ACC112 (cell line): Measurements from ENCODE around the gene KCNAB1.

ENCODE experiments used
- H2AFZ ChIP-seq: fragments of 200-600 bp; sonication (generic); one replicate; pipeline ENCODE4 v1.6.0; 2017; ENCODE audit warnings: antibody characterized with exemption, low read length; ENCODE audit not compliant: unreplicated experiment
- H3K27ac ChIP-seq: fragments of 200-600 bp; sonication (generic); 2 replicates; pipeline ENCODE4 v1.5.1; 2014; ENCODE audit warnings: low read depth, mild to moderate bottlenecking, antibody characterized with exemption, low read length, moderate library complexity
- H3K27me3 ChIP-seq: fragments of 200-600 bp; sonication (generic); 2 replicates; pipeline ENCODE4 v1.6.1; 2014; ENCODE audit warnings: mild to moderate bottlenecking, antibody characterized with exemption, low read length, moderate library complexity, mixed read lengths; ENCODE audit not compliant: insufficient read depth
- H3K36me3 ChIP-seq: fragments of 200-600 bp; sonication (generic); 2 replicates; pipeline ENCODE4 v1.6.1; 2016; ENCODE audit warnings: mild to moderate bottlenecking, antibody characterized with exemption, low read length, moderate library complexity, mixed read lengths; ENCODE audit not compliant: insufficient read depth
- H3K4me1 ChIP-seq: fragments of 200-600 bp; sonication (generic); one replicate; pipeline ENCODE4 v1.6.1; 2016; ENCODE audit warnings: low read length, mixed read lengths; ENCODE audit not compliant: insufficient read depth, unreplicated experiment, control insufficient read depth
- H3K4me3 ChIP-seq: fragments of 200-600 bp; sonication (generic); 2 replicates; pipeline ENCODE4 v1.5.1; 2014; ENCODE audit warnings: mild to moderate bottlenecking, low read depth, low read length
- H3K79me2 ChIP-seq: fragments of 200-600 bp; sonication (generic); one replicate; pipeline ENCODE4 v1.6.0; 2016; ENCODE audit warnings: low read length; ENCODE audit not compliant: control insufficient read depth, unreplicated experiment, insufficient read depth

KCNAB1 gene

GRCh38 chr3:156469456-156469855, 349.1 kb downstream of the KCNAB1 start:
- no peaks in the 10 kb centered on the region for H3K27me3 ChIP-seq
- H3K36me3 ChIP-seq, result no peaks in the 10 kb centered on the region
- H3K4me1 ChIP-seq, result no peaks in the 10 kb centered on the region
- no peaks in the 10 kb centered on the region for H3K79me2 ChIP-seq
- H2AFZ ChIP-seq, result no peak overlapping the region
- H3K4me3 ChIP-seq, result no peak overlapping the region
- H3K27ac ChIP-seq, result no peak overlapping the region

- Histone ChIP-seq H3K4me1 (no peaks in the 10 kb centered on the region), H3K36me3 (no peaks in the 10 kb centered on the region), H3K4me3 (no peak overlapping the region), H2AFZ (no peak overlapping the region), H3K27ac (no peak overlapping the region), H3K79me2 (no peaks in the 10 kb centered on the region), H3K27me3 (no peaks in the 10 kb centered on the region)
Measured at GRCh38 chr3:156471431-156471830, 351.1 kb downstream of the KCNAB1 start.

GRCh38 chr3:156472150-156472549, 351.8 kb downstream of the KCNAB1 start:
- Histone ChIP-seq H3K36me3 (no peaks in the 10 kb centered on the region), H3K27me3 (no peaks in the 10 kb centered on the region), H3K79me2 (no peaks in the 10 kb centered on the region), H3K27ac (no peak overlapping the region), H2AFZ (no peak overlapping the region), H3K4me1 (no peaks in the 10 kb centered on the region), H3K4me3 (no peak overlapping the region)

- Histone ChIP-seq H3K27me3 (no peaks in the 10 kb centered on the region), H3K4me1 (no peaks in the 10 kb centered on the region), H3K27ac (no peak overlapping the region), H3K79me2 (no peaks in the 10 kb centered on the region), H2AFZ (no peak overlapping the region), H3K4me3 (no peak overlapping the region), H3K36me3 (no peaks in the 10 kb centered on the region)
Measured at GRCh38 chr3:156472684-156473083, 352.3 kb downstream of the KCNAB1 start.

GRCh38 chr3:156473341-156473740, 353.0 kb downstream of the KCNAB1 start:
- H3K4me3 ChIP-seq, result no peak overlapping the region
- H3K79me2 ChIP-seq, result no peaks in the 10 kb centered on the region
- H3K36me3 ChIP-seq, result no peaks in the 10 kb centered on the region
- no peaks in the 10 kb centered on the region for H3K4me1 ChIP-seq
- H3K27me3 ChIP-seq, result no peaks in the 10 kb centered on the region
- H3K27ac ChIP-seq, result no peak overlapping the region
- no peak overlapping the region for H2AFZ ChIP-seq

- no peaks in the 10 kb centered on the region for H3K79me2 ChIP-seq
- H3K27me3 ChIP-seq, result no peaks in the 10 kb centered on the region
- no peak overlapping the region for H3K27ac ChIP-seq
- H2AFZ ChIP-seq, result no peak overlapping the region
- no peaks in the 10 kb centered on the region for H3K4me1 ChIP-seq
- H3K36me3 ChIP-seq, result no peaks in the 10 kb centered on the region
- no peak overlapping the region for H3K4me3 ChIP-seq
Measured at GRCh38 chr3:156474560-156475389, 354.4 kb downstream of the KCNAB1 start.

- no peak overlapping the region for H2AFZ ChIP-seq
- H3K36me3 ChIP-seq, result no peaks in the 10 kb centered on the region
- no peaks in the 10 kb centered on the region for H3K4me1 ChIP-seq
- no peaks in the 10 kb centered on the region for H3K79me2 ChIP-seq
- H3K4me3 ChIP-seq, result no peak overlapping the region
- H3K27me3 ChIP-seq, result no peaks in the 10 kb centered on the region
- no peak overlapping the region for H3K27ac ChIP-seq
Measured at GRCh38 chr3:156477323-156477722, 356.9 kb downstream of the KCNAB1 start.

GRCh38 chr3:156478891-156479290, 358.5 kb downstream of the KCNAB1 start:
- Histone ChIP-seq H3K79me2 (no peaks in the 10 kb centered on the region), H3K4me3 (no peak overlapping the region), H3K27ac (no peak overlapping the region)

GRCh38 chr3:156479604-156480003, 359.2 kb downstream of the KCNAB1 start:
- Histone ChIP-seq H3K79me2 (no peaks in the 10 kb centered on the region), H3K4me3 (no peak overlapping the region), H3K27me3 (no peaks in the 10 kb centered on the region), H2AFZ (no peak overlapping the region), H3K36me3 (no peaks in the 10 kb centered on the region), H3K27ac (no peak overlapping the region), H3K4me1 (peaks cover 18% of the 10 kb centered on the region)

More at GRCh38 chr3:156478891-156479290, 358.5 kb downstream of the KCNAB1 start:
- no peaks in the 10 kb centered on the region for H3K27me3 ChIP-seq
- peaks cover 11% of the 10 kb centered on the region for H3K4me1 ChIP-seq
- no peaks in the 10 kb centered on the region for H3K36me3 ChIP-seq
- no peak overlapping the region for H2AFZ ChIP-seq

- H3K4me1 ChIP-seq, result peaks cover 22% of the 10 kb centered on the region
- H2AFZ ChIP-seq, result no peak overlapping the region
- no peak overlapping the region for H3K4me3 ChIP-seq
- H3K36me3 ChIP-seq, result no peaks in the 10 kb centered on the region
- H3K27ac ChIP-seq, result no peak overlapping the region
- no peaks in the 10 kb centered on the region for H3K79me2 ChIP-seq
- H3K27me3 ChIP-seq, result no peaks in the 10 kb centered on the region
Measured at GRCh38 chr3:156480949-156481348, 360.6 kb downstream of the KCNAB1 start.

GRCh38 chr3:156483002-156483401, 362.6 kb downstream of the KCNAB1 start:
- Histone ChIP-seq H2AFZ (no peak overlapping the region), H3K4me3 (no peak overlapping the region), H3K4me1 (peaks cover 22% of the 10 kb centered on the region), H3K36me3 (no peaks in the 10 kb centered on the region), H3K27me3 (no peaks in the 10 kb centered on the region), H3K27ac (no peak overlapping the region), H3K79me2 (no peaks in the 10 kb centered on the region)
